HepG2 (cell line): ENCODE results near the gene GLRX2. TPM values are rescaled to one million over a fixed set of nuclear protein-coding genes. Genes with fewer than 3 reads are reported as not detected.
A peak's percentile ranks its signal among the peaks of the same experiment; 100 is the strongest.

Experiments used
- ARID4A ChIP-seq: sonication (generic); formaldehyde crosslinking; IDR thresholded peaks from 2 replicates; pipeline ENCODE4 v1.5.0; 2020; ENCODE audit warnings: mild to moderate bottlenecking, missing genetic modification reagents, borderline replicate concordance
- BRD4 ChIP-seq: sonication (generic); formaldehyde crosslinking; IDR thresholded peaks from 2 replicates; pipeline ENCODE4 v1.4.0; 2020; ENCODE audit warnings: missing genetic modification reagents
- CEBPB ChIP-seq: IDR thresholded peaks from 2 replicates; pipeline ENCODE4 v1.6.1; 2011; ENCODE audit warnings: low read depth, low read length, improper control_type of control experiment, borderline replicate concordance
- HDAC6 ChIP-seq: fragments of 200-600 bp; sonication (generic); IDR thresholded peaks from 2 replicates; pipeline ENCODE4 v1.7.0; 2017; ENCODE audit warnings: mild to moderate bottlenecking, antibody characterized with exemption, low read length, low read depth
- SRF ChIP-seq: IDR thresholded peaks from 2 replicates; pipeline ENCODE4 v1.6.1; 2011; ENCODE audit warnings: mild to moderate bottlenecking, low read depth, low read length, moderate library complexity
- STAG1 ChIP-seq: sonication (generic); formaldehyde crosslinking; IDR thresholded peaks from 2 replicates; pipeline ENCODE4 v1.4.0; 2020; ENCODE audit warnings: missing genetic modification reagents
- ZMAT3 ChIP-seq: sonication (generic); formaldehyde crosslinking; conservative IDR thresholded peaks from 2 replicates; pipeline ENCODE4 v1.7.0; 2021; ENCODE audit warnings: missing genetic modification reagents
- ZNF281 ChIP-seq: sonication (generic); formaldehyde crosslinking; IDR thresholded peaks from 2 replicates; pipeline ENCODE4 v1.4.0; 2020; ENCODE audit warnings: missing genetic modification reagents, borderline replicate concordance
- ZNF331 ChIP-seq: sonication (generic); formaldehyde crosslinking; IDR thresholded peaks from 2 replicates; pipeline ENCODE4 v1.4.0; 2020; ENCODE audit warnings: missing genetic modification reagents
- ZNF567 ChIP-seq: sonication (generic); formaldehyde crosslinking; IDR thresholded peaks from 2 replicates; pipeline ENCODE4 v1.8.1; 2023; ENCODE audit warnings: mild to moderate bottlenecking, missing genetic modification reagents, borderline replicate concordance
- ZNF891 ChIP-seq: sonication (generic); formaldehyde crosslinking; IDR thresholded peaks from 2 replicates; pipeline ENCODE4 v1.5.0; 2020; ENCODE audit warnings: mild to moderate bottlenecking, missing genetic modification reagents
- polyA plus RNA-seq, 8 experiments: library from polyadenylated mRNA; depleted of rRNA in 3 of 8; stranded (reverse) in 7 of 8; unstranded in 1 of 8; fragments of >200 nt; fragmentation: Illumina TruSeq in 4 of 8; extraction: Trizol in 4 of 8; gene quantifications; 2 replicates each; pipeline versions ENCODE4 v1.2.1 to v1.2.3, GENCODE V29; 2011 to 2016; ENCODE audit warnings: low read depth in 4 of 8, missing spikeins in 1 of 8, mixed read lengths in 1 of 8; ENCODE audit not compliant: insufficient read depth in 1 of 8
- total RNA-seq, 5 experiments: library from RNA; depleted of rRNA; stranded (reverse); fragments of >200 nt; fragmentation: Illumina TruSeq; extraction: Trizol; gene quantifications; 2 replicates each; pipeline ENCODE4 v1.2.3, GENCODE V29; 2016; ENCODE audit warnings: low read depth in 1 of 5
- TF ChIP-seq, protein P1 (sequence below): sonication (generic); formaldehyde crosslinking; IDR thresholded peaks from 2 replicates; pipeline ENCODE4 v1.5.0; 2020; ENCODE audit warnings: mild to moderate bottlenecking, missing genetic modification reagents
- TF ChIP-seq, protein P2 (sequence below): IDR thresholded peaks from 2 replicates; pipeline ENCODE4 v1.6.1; 2016; ENCODE audit warnings: low read depth, borderline replicate concordance
- TF ChIP-seq, protein P3 (sequence below): sonication (generic); formaldehyde crosslinking; IDR thresholded peaks from 2 replicates; pipeline ENCODE4 v1.9.0; 2022; ENCODE audit warnings: low read depth, missing genetic modification reagents

The GLRX2 gene
- total and polyA plus RNA-seq, 2 of the 13 experiments (the other 11 are each of a cell fraction or from before 2014, with no cell fraction given): 11.9 to 39.0 TPM

GRCh38 chr1:193104907-193105820 is at the start of gene GLRX2 (continued):
- TF ChIP-seq, protein P1, sequence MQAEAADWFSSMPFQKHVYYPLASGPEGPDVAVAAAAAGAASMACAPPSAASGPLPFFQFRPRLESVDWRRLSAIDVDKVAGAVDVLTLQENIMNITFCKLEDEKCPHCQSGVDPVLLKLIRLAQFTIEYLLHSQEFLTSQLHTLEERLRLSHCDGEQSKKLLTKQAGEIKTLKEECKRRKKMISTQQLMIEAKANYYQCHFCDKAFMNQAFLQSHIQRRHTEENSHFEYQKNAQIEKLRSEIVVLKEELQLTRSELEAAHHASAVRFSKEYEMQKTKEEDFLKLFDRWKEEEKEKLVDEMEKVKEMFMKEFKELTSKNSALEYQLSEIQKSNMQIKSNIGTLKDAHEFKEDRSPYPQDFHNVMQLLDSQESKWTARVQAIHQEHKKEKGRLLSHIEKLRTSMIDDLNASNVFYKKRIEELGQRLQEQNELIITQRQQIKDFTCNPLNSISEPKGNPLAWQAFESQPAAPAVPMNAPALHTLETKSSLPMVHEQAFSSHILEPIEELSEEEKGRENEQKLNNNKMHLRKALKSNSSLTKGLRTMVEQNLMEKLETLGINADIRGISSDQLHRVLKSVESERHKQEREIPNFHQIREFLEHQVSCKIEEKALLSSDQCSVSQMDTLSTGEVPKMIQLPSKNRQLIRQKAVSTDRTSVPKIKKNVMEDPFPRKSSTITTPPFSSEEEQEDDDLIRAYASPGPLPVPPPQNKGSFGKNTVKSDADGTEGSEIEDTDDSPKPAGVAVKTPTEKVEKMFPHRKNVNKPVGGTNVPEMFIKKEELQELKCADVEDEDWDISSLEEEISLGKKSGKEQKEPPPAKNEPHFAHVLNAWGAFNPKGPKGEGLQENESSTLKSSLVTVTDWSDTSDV (CRISPR knock-in tag): no peak
- TF ChIP-seq STAG1 (peak; percentile 59), ZNF331 (CRISPR knock-in tag) (peak; percentile 67; the same call in 1 of the 2 replicates), ZNF281 (CRISPR knock-in tag) (no peak), CEBPB (0 out of 2 replicates have a peak, but pooled peaks have one; percentile 23), BRD4 (CRISPR knock-in tag) (0 out of 2 replicates have a peak, but pooled peaks have one; percentile 59), ZNF567 (CRISPR knock-in tag) (0 out of 2 replicates have a peak, but pooled peaks have one; percentile 20), ZMAT3 (peak; percentile 69), HDAC6 (no peak), ZNF891 (CRISPR knock-in tag) (peak; percentile 71; the same call in 1 of the 2 replicates), SRF (no peak), ARID4A (peak; percentile 84)
- TF ChIP-seq, protein P2, sequence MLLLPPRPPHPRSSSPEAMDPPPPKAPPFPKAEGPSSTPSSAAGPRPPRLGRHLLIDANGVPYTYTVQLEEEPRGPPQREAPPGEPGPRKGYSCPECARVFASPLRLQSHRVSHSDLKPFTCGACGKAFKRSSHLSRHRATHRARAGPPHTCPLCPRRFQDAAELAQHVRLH (CRISPR knock-in tag): no peak
- TF ChIP-seq, protein P3, sequence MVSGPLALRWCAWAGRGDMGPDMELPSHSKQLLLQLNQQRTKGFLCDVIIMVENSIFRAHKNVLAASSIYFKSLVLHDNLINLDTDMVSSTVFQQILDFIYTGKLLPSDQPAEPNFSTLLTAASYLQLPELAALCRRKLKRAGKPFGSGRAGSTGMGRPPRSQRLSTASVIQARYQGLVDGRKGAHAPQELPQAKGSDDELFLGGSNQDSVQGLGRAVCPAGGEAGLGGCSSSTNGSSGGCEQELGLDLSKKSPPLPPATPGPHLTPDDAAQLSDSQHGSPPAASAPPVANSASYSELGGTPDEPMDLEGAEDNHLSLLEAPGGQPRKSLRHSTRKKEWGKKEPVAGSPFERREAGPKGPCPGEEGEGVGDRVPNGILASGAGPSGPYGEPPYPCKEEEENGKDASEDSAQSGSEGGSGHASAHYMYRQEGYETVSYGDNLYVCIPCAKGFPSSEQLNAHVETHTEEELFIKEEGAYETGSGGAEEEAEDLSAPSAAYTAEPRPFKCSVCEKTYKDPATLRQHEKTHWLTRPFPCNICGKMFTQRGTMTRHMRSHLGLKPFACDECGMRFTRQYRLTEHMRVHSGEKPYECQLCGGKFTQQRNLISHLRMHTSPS (CRISPR knock-in tag): 0 out of 2 replicates have a peak, but pooled peaks have one; percentile 31
